GM18867 (cell line): ENCODE results near the gene HOXA3.

Source experiments
- ATAC-seq: cut with Tn5 transposase; IDR thresholded peaks from one replicate; pipeline ENCODE4 v1.9.1; 2021; ENCODE audit warnings: mild to moderate bottlenecking, moderate library complexity; ENCODE audit not compliant: unreplicated experiment

HOXA3 gene

DNA sequence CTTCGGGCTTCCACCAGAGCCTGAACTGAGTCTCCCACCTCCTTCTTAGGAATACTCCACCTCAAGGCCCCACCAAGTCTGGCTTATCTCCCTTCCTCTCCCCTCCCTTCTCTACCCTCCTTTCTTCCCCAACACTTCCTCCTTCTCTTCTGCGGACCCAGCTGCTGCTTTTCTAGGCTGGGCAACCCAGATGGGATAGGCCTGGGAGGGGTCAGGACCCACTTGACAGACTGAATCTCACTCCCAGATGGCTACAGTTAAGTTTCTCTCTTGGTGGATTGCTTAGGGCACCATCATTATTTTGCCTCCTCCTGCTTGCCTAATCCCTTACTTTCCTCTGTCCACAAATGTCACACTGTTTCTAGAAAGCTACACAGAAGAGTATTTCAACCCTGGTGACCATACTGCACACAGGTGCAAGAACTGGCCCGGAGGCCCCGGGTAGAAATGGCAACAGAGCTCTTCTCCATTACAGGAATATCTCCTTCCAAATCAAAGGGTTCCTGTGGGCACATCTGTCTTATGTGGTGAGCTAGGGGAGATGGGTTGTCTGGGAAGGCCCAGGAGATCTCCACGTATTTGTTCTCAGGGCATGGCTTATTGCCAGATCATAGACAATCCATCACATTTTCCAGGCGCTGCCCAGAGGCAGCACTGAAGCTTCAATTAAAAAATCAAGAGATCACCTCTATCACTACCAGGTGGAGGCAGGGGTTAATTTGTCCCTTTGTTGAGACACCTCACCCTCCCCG lies 37.8 kb upstream of the HOXA3 start:
- ATAC-seq, result no peak

DNA sequence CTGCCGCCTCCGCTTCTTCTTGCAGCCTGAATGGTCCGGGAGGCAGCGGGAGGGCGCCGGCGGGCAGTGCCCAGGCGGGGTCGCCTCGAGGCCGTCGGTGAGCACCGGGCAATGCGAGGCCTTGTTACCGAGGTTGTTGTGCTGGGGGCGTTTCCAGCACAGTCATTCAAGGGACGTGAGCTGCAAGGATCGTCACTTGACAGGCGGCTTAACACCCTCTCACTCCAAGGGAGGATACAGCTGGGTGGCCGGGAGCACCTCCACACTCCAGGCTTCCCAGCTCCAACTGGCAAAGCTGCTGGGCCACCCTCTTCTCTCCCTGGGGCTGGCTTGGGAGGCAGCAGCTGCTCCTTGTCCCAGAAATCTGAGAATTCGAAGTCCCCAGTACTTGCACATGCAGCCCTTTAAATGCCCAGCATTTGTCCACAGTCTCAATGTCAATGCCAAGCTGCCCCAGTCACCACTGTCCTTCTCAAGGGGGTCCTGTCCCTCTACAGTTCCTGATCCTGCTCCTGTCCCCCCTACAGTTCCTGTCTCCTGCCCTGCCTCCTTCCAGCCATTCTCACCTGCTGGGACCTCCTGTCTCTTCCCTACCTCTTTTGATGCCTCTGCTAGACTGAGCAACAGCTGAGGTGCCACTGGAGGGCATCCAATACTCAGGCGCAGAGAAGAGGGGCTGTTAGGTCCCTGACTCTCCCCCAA lies 37.1 kb upstream of the HOXA3 start:
- ATAC-seq, result no peak

- no peak for ATAC-seq
Observed at GRCh38 chr7:27188386-27189294, 36.3 kb upstream of the HOXA3 start.

DNA sequence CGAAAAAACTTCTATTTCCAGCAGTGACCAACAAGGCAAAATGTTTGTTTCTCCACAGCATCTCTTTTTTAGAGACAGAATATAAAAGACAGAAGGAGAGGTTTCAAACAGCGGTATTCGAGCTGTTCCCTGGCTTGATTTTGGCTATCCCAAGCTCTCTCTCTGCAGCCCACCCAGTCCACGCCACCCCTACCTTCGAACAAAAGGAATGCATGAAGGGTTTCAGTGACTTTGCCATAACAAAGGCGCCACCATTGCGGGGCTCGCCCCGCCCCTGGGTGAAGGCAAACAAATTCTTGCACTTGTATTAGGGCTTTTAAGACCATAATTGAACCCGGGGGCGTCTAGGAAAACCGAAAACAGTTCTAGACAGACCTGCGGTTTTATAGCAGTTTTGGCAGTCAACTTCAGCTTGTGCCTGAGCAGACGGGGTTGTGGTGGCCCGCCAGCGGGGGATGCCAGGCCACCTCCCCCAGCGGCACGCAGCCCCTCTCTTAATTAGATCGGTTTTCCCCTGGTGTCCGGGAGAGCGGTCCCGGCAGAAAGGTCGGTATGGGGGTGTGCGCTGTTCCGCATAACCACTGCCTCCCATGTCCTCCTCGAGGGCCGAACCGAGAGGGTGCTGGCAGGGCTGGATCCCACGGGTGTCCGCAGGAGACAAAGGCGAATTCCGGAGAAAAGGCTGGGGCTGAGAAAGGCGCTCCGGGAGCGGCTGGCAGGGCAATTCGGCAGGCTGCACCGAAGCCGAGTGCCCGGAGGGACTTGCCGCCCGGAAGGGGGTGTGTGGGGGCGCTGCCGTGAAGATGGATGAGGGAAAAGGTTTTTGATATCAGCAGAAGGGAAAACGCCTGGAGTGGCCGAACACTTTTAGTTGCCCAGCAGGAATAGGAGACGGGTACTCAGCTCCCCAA lies 35.3 kb upstream of the HOXA3 start:
- ATAC-seq, result no peak

DNA sequence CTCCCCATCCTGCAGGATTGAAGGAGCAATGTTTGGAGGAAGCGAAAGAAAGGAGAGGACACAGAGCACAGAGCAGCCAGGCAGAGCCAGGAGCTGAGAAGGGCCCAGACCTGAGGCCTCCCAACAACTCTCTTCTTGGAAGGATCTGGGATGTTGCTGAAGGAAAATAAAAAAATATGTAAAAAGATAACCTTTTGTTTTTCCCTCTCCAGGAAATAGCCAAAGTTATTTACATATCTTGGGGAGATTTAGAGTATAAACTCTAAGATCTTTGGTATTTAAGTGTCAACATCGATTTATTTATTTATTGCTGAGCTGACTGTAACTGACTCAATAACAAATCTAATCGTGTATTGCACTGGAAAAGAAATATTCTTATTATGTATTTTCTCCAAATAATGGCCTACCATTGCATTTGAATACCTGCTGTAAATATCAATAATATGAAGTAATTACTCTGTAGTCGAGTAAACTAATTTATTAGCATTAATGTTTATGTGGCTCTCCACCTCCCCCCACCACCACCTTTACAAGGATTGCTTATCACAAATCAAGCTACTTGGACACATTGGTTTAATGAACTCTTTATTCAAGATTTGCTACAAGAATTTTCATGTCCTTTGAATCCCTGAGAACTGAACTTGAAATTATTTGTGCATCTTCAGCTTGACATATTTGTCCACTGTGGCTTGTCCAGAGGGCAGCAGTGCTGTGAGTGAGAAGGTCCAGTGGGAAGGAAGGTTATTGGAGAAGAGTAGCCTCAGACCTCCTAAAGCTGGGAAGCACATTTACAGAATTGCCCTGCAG lies 34.5 kb upstream of the HOXA3 start:
- ATAC-seq, result no peak

DNA sequence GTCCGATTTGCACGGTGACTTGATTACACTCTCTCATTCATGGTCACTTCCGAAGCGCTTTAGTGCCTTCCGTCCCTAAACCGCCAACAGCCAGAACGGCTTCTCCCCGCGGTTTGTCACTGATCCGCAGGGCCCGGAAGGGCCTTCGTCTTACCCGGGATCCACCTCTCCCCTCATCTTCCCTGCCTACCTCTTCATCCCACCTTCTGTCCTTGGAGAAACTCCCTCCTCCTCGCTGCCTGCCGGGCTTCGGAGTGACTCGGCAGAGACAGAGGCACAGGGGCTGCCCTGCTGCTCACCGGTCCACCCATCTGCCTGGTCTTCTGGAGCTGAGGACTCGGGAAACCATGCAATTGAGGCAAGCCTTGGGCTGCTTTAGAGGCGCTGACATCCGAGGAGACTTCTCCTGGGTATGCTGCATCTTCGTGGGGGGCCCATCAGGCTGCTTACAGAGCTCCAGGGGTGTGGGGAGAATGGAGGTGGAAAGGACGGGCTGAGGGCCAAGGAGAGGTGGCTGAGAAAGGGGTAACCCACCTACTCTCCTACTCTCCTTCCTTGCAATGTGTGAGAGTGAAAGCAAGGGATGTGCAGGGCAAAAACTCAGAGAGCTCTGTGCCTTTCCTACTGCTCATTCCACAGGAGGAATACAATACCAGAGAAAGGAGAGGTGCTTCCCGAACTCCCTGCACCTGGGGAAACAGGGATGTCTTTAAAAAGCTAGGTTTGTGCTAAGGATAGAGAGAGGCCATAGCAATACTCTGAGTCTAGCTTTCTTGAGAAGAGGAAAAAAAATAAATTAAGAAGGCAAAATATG lies 33.7 kb upstream of the HOXA3 start:
- ATAC-seq, result no peak

DNA sequence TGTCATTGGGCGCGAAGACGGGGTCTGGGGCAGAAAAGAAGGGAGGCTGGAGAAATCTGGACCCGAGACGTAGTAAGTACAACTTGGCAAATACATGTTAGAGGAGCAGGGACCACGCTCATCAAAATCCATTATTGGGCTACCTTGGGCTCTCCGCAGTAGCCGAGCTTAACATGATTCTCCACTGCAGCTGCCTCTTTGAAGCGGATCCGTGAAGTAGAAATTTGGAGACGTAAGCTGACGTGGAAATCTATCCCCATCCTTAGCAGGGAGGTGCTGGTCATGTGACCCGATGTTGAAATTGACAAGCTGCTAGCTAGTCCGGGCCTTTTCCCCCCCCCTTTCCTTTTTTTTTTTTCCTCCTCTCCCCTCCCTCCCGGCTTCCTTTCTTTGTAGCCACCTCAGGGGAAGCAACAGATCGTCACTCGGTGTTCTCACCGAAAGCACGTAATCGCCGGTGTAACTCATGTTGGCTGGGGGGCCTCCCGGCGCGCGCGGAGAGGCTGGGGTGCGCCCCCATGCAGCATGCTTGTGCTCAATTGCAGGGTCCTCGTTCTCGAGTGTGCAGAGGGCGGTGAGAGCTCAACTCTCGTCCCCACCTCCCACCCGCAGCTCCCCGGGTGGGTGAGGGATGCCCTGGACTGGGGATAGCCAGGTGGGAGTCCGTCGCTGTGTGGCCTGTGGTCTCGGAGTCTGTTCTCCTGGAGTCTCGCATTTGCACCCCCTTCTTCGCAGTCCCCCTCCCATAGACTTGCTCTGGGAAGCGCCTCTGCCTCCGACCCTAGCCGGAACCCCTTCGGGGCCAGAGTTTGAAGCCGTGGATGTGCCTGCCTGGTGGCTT lies 32.9 kb upstream of the HOXA3 start, which contains the start of gene HOXA11:
Gene HOXA11 (minus strand): TSS at position 220 of the 841 bp plus-strand sequence. CDS start 88 bp downstream, at position 132.
- ATAC-seq, result no peak

GRCh38 chr7:27184337-27185012 lies 32.1 kb upstream of the HOXA3 start:
- ATAC-seq, result peak; percentile 55

DNA sequence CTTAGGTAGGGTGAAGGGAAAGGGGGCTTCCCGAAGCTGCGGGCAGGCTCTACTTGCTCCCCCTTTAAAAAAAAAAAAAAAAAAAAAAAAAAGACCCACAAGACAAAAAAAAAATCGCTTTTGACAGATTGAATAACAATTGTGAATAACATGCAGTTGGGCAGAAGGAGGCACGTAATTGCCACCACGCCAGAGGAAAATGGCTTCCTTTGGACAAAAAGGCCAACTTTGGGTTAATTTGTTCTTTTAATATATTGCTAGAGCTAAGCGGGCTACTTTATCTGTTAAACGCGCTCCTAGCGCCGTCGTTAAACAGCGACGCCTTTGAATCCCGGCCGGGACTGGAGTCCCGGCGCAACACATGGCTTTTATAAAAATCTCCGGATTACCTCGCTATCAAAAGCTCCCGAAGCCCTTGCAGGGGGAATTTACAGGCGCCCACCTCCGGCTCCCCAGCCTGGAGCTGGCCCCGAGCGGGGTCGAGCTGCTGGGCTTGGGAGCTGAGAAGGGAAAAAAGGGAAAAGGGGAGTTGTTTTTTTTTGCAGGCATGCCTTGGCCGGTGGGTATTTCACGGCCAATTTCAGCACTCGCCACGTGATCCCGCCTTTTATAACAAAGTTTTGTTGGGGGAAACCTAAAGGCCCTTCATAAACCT lies 31.4 kb upstream of the HOXA3 start:
- no peak for ATAC-seq

- no peak for ATAC-seq
Observed at GRCh38 chr7:27182861-27183681, 30.7 kb upstream of the HOXA3 start.

GRCh38 chr7:27182285-27182841 lies 30.0 kb upstream of the HOXA3 start:
- ATAC-seq, result no peak

DNA sequence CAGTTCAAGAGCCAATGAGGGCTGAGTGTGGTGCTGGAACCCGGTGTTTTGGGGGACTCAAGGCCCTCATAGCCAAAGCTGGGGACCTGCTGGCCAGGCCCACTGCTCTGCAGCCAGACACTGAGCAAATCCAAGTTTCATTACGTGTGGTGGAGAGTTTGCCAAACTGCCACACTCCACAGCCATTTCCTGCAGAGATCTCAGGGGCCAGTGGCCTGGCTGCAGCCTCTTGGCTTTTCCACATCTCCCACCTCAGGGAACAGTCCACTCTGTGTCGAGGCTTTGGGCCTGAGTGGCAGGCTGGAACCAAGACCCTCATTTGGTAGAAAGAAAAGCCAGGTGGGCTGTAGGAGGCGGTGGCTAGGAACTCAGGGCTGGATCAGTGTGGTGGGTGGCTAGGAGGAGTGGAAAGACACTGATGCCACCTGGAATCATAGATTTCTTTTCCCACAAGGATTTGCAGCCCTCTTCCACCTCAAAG lies 29.5 kb upstream of the HOXA3 start:
- ATAC-seq, result no peak

DNA sequence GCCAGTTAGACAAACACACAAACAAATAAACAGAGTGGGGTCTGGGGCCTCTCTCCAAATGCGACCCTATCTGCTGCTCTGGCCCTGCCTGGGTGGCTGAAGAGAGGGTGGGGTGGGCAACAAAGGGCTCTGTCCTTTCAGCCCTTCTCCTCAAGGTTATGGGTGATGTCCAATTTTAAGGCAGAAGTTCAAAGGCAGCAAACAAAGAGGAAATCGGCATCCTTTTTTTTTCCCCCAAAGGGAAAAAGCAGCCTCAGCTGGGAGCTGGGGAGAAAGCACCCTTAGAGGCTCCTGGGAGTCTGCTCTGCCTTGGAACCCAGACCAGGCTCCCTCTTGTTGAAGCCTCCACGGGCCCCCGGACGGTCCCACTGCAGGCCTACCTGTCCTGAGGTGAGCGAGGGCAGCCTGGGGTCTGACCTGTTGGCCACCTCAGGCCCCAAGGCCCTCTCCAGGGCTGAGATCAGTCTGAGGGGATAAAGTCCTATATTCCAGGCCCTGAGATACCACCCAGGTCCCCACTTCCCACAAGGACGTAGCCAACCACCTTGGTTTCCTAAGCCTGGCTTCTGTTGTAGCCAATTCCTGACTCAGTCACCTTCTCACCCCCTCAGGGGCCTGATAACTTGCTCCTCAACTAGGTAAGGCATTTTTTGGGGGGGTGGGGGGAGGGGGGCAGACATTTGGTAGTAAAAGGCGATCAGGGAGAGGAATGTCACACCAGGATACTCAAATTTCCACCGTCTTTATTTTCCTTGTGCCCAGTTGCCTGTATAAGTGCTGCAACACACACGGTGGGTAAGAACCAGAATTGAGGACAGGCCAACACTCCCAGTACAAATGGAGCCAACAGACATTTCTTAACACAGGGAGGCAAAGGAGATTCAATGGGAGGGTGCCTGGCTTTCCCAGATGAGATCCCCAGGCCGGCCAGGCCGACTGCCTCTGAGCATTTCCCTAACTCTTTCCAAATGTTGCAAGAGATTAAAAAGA lies 28.3 kb upstream of the HOXA3 start:
- ATAC-seq, result no peak
